Mesenchymal stem cell (in vitro differentiated cells and primary cell): ENCODE measurements around the gene LMF1.

ENCODE experiments used
- DNase-seq: peaks from one replicate; pipeline ENCODE4 v3.0.0-alpha.2; 2013
- H2AFZ ChIP-seq: one replicate; pipeline ENCODE4 v1.6.1; 2013; ENCODE audit warnings: low read depth, mild to moderate bottlenecking, control low read depth, inconsistent platforms, low read length, moderate library complexity
- H2AK5ac ChIP-seq: 2 replicates; pipeline ENCODE4 v1.6.1; 2013; ENCODE audit warnings: low read length, moderate library complexity, mild to moderate bottlenecking, inconsistent platforms; ENCODE audit not compliant: severe bottlenecking
- H2BK120ac ChIP-seq: one replicate; pipeline ENCODE4 v1.6.1; 2013; ENCODE audit warnings: low read depth, mild to moderate bottlenecking, inconsistent platforms, low read length, moderate library complexity
- H2BK12ac ChIP-seq, 2 experiments: one replicate each; pipeline ENCODE4 v1.6.1; 2013; ENCODE audit warnings: inconsistent platforms in 2 of 2, low read length in 2 of 2, mild to moderate bottlenecking in 2 of 2, moderate library complexity in 2 of 2, control low read depth in 1 of 2
- H2BK15ac ChIP-seq: one replicate; pipeline ENCODE4 v1.6.1; 2013; ENCODE audit warnings: mild to moderate bottlenecking, low read depth, inconsistent platforms; ENCODE audit not compliant: poor library complexity, severe bottlenecking
- H2BK5ac ChIP-seq: 2 replicates; pipeline ENCODE4 v1.6.1; 2013; ENCODE audit warnings: low read depth, mild to moderate bottlenecking, low read length, control low read depth, inconsistent platforms; ENCODE audit not compliant: poor library complexity, severe bottlenecking
- H3K14ac ChIP-seq, 2 experiments: one replicate each; pipeline ENCODE4 v1.6.1; 2013; ENCODE audit warnings: inconsistent platforms in 2 of 2, low read length in 2 of 2, control low read depth in 1 of 2, mild to moderate bottlenecking in 1 of 2, moderate library complexity in 1 of 2
- H3K18ac ChIP-seq, 2 experiments: one replicate each; pipeline ENCODE4 v1.6.1; 2013; ENCODE audit warnings: inconsistent platforms in 2 of 2, low read length in 2 of 2, control low read depth in 1 of 2, low read depth in 1 of 2, mild to moderate bottlenecking in 1 of 2
- H3K23ac ChIP-seq, 2 experiments: one replicate each; pipeline ENCODE4 v1.6.1; 2013; ENCODE audit warnings: inconsistent platforms in 2 of 2, low read length in 2 of 2, mild to moderate bottlenecking in 2 of 2, moderate library complexity in 2 of 2, control low read depth in 1 of 2
- H3K27ac ChIP-seq: 2 replicates; pipeline ENCODE4 v1.5.1; 2013; ENCODE audit warnings: mild to moderate bottlenecking, moderate library complexity, low read length, control low read depth, inconsistent platforms; ENCODE audit not compliant: poor library complexity, severe bottlenecking
- H3K27me3 ChIP-seq, 2 experiments: 2 replicates each; pipeline versions ENCODE4 v1.6.1 to v1.7.0; 2013; ENCODE audit warnings: low read length in 2 of 2, mild to moderate bottlenecking in 2 of 2, moderate library complexity in 2 of 2, control low read depth in 1 of 2, inconsistent platforms in 1 of 2; ENCODE audit not compliant: control insufficient read depth in 1 of 2, insufficient read depth in 1 of 2
- H3K36me3 ChIP-seq, 2 experiments: 2 replicates each; pipeline versions ENCODE4 v1.6.1 to v1.7.0; 2013; ENCODE audit warnings: low read length in 2 of 2, control low read depth in 1 of 2, inconsistent platforms in 1 of 2, low read depth in 1 of 2, mild to moderate bottlenecking in 1 of 2; ENCODE audit not compliant: insufficient read depth in 2 of 2, control insufficient read depth in 1 of 2
- H3K4ac ChIP-seq, 2 experiments: one replicate each; pipeline ENCODE4 v1.6.1; 2013; ENCODE audit warnings: inconsistent platforms in 2 of 2, low read length in 2 of 2, mild to moderate bottlenecking in 2 of 2, moderate library complexity in 2 of 2, control low read depth in 1 of 2, low read depth in 1 of 2
- H3K4me1 ChIP-seq: 2 replicates; pipeline ENCODE4 v1.6.1; 2013; ENCODE audit warnings: low read depth, low read length, control low read depth; ENCODE audit not compliant: control insufficient read depth, insufficient read depth
- H3K4me2 ChIP-seq: 2 replicates; pipeline ENCODE4 v1.6.1; 2013; ENCODE audit warnings: low read length, mild to moderate bottlenecking, inconsistent platforms; ENCODE audit not compliant: poor library complexity, severe bottlenecking
- H3K4me3 ChIP-seq, 2 experiments: 2 replicates each; pipeline versions ENCODE4 v1.5.1 to v1.7.0; 2013; ENCODE audit warnings: low read length in 2 of 2, mild to moderate bottlenecking in 2 of 2, control low read depth in 1 of 2, low read depth in 1 of 2; ENCODE audit not compliant: insufficient read depth in 1 of 2
- H3K79me1 ChIP-seq: replicated peaks from 2 replicates; pipeline ENCODE4 v1.6.1; 2013; ENCODE audit warnings: mild to moderate bottlenecking, control low read depth, low read length, inconsistent platforms; ENCODE audit not compliant: poor library complexity, severe bottlenecking
- H3K9ac ChIP-seq: 2 replicates; pipeline ENCODE4 v1.7.0; 2013; ENCODE audit warnings: mild to moderate bottlenecking, low read length, moderate library complexity
- H3K9me3 ChIP-seq: 2 replicates; pipeline ENCODE4 v1.7.0; 2013; ENCODE audit warnings: mild to moderate bottlenecking, low read length; ENCODE audit not compliant: control insufficient read depth
- H4K8ac ChIP-seq: one replicate; pipeline ENCODE4 v1.6.1; 2013; ENCODE audit warnings: inconsistent platforms, mild to moderate bottlenecking, low read length, moderate library complexity
- H4K91ac ChIP-seq: one replicate; pipeline ENCODE4 v1.6.1; 2013; ENCODE audit warnings: mild to moderate bottlenecking, low read length, inconsistent platforms
- WGBS: methylation state at CpG from one replicate; pipeline ENCODE4 v1.1.7; 2013; ENCODE audit warnings: mixed read lengths; 5-methylcytosine and 5-hydroxymethylcytosine counted together

Gene LMF1

GRCh38 chr16:856101-856500, 114.7 kb downstream of the LMF1 start:
- H3K4me3 ChIP-seq = no peak overlapping the region
- 91% methylated on average over 12 of the region's 12 CpGs for WGBS
- no peak overlapping the region for H4K91ac ChIP-seq
- no peak overlapping the region for H4K8ac ChIP-seq
- H3K4me2 ChIP-seq = no peak overlapping the region
- no peak overlapping the region for H3K27ac ChIP-seq
- no peak for DNase-seq
- H3K18ac ChIP-seq = no peak overlapping the region
- H2BK12ac ChIP-seq = no peak overlapping the region
- no peak overlapping the region for H2AFZ ChIP-seq
- no peaks in the 10 kb centered on the region for H3K27me3 ChIP-seq
- no peak overlapping the region for H2BK5ac ChIP-seq
- H2BK15ac ChIP-seq = no peak overlapping the region
- no peak overlapping the region for H2AK5ac ChIP-seq
- H3K14ac ChIP-seq = no peak overlapping the region
- no peak overlapping the region for H3K23ac ChIP-seq
- no peak overlapping the region for H3K9ac ChIP-seq
- no peaks in the 10 kb centered on the region for H3K9me3 ChIP-seq
- no peaks in the 10 kb centered on the region for H3K4me1 ChIP-seq
- no peak overlapping the region for H3K4ac ChIP-seq
- H3K79me1 ChIP-seq = no peaks in the 10 kb centered on the region
- peaks cover 0 to 4% of the 10 kb centered on the region in 2 experiments for H3K36me3 ChIP-seq
- H2BK120ac ChIP-seq = no peak overlapping the region

GRCh38 chr16:855471-855870, 115.3 kb downstream of the LMF1 start:
- Histone ChIP-seq H2AK5ac (no peak overlapping the region), H2BK12ac (no peak overlapping the region), H3K4me1 (no peaks in the 10 kb centered on the region), H3K27me3 (no peaks in the 10 kb centered on the region), H2BK5ac (no peak overlapping the region), H3K9me3 (no peaks in the 10 kb centered on the region), H3K36me3 (peaks cover 0 to 4% of the 10 kb centered on the region in 2 experiments), H4K91ac (no peak overlapping the region), H3K4ac (no peak overlapping the region), H3K4me2 (no peak overlapping the region), H2BK15ac (no peak overlapping the region), H4K8ac (no peak overlapping the region), H3K9ac (no peak overlapping the region), H3K79me1 (no peaks in the 10 kb centered on the region), H3K18ac (no peak overlapping the region), H3K14ac (no peak overlapping the region), H3K4me3 (no peak overlapping the region), H2BK120ac (no peak overlapping the region), H3K23ac (no peak overlapping the region), H3K27ac (no peak overlapping the region), H2AFZ (no peak overlapping the region)
- DNase-seq = no peak
- WGBS = 89% methylated on average over 13 of the region's 13 CpGs

- Histone ChIP-seq H3K18ac (no peak overlapping the region), H2BK120ac (no peak overlapping the region), H3K27me3 (no peaks in the 10 kb centered on the region), H2BK15ac (no peak overlapping the region), H2AK5ac (no peak overlapping the region), H3K23ac (no peak overlapping the region), H3K4me2 (no peak overlapping the region), H3K4me3 (no peak overlapping the region), H3K27ac (no peak overlapping the region), H3K79me1 (no peaks in the 10 kb centered on the region), H2BK5ac (no peak overlapping the region), H3K9me3 (peaks cover 4% of the 10 kb centered on the region), H4K91ac (no peak overlapping the region), H3K14ac (no peak overlapping the region), H2BK12ac (no peak overlapping the region), H3K4me1 (no peaks in the 10 kb centered on the region), H3K9ac (no peak overlapping the region), H3K36me3 (peaks cover 0 to 4% of the 10 kb centered on the region in 2 experiments), H3K4ac (no peak overlapping the region), H2AFZ (no peak overlapping the region), H4K8ac (no peak overlapping the region)
- no peak for DNase-seq
- WGBS = 90% methylated on average over 21 of the region's 23 CpGs
These were observed 115.9 kb downstream of the LMF1 start for GRCh38 chr16:854808-855410.

- Histone ChIP-seq H3K4me2 (no peak overlapping the region), H2BK15ac (no peak overlapping the region), H3K4ac (no peak overlapping the region), H4K91ac (no peak overlapping the region), H3K18ac (no peak overlapping the region), H4K8ac (no peak overlapping the region), H3K23ac (no peak overlapping the region), H3K4me1 (no peaks in the 10 kb centered on the region), H2AK5ac (no peak overlapping the region), H3K14ac (no peak overlapping the region), H2BK5ac (no peak overlapping the region), H3K9ac (no peak overlapping the region), H2BK120ac (no peak overlapping the region), H3K27me3 (no peaks in the 10 kb centered on the region), H2BK12ac (no peak overlapping the region), H2AFZ (no peak overlapping the region), H3K4me3 (no peak overlapping the region), H3K27ac (no peak overlapping the region), H3K9me3 (peaks cover 7% of the 10 kb centered on the region), H3K79me1 (no peaks in the 10 kb centered on the region), H3K36me3 (peaks cover 0 to 4% of the 10 kb centered on the region in 2 experiments)
- WGBS = 88% methylated on average over 31 of the region's 31 CpGs
- no peak for DNase-seq
These were observed 116.6 kb downstream of the LMF1 start for GRCh38 chr16:853981-854807.
